Loucy (cell line): ENCODE measurements around the gene CYP27B1.

Experiments used
- H2AFZ ChIP-seq: fragments of 200-600 bp; sonication (generic); 2 replicates; pipeline ENCODE4 v1.6.0; 2016; ENCODE audit warnings: antibody characterized with exemption, mild to moderate bottlenecking, low read length, moderate library complexity
- H3F3A ChIP-seq: fragments of 200-600 bp; 2 replicates; pipeline ENCODE4 v1.6.0; 2016; ENCODE audit warnings: antibody characterized with exemption, low read depth, mild to moderate bottlenecking
- H3K27me3 ChIP-seq: fragments of 200-600 bp; sonication (generic); 2 replicates; pipeline ENCODE4 v1.6.1; 2014; ENCODE audit warnings: low read length, mild to moderate bottlenecking; ENCODE audit not compliant: insufficient read depth, poor library complexity, severe bottlenecking
- H3K36me3 ChIP-seq: fragments of 200-600 bp; sonication (generic); 2 replicates; pipeline ENCODE4 v1.6.1; 2016; ENCODE audit warnings: low read length; ENCODE audit not compliant: insufficient read depth
- H3K4me1 ChIP-seq: fragments of 200-600 bp; sonication (generic); 2 replicates; pipeline ENCODE4 v1.5.1; 2014; ENCODE audit warnings: low read length, mild to moderate bottlenecking; ENCODE audit not compliant: insufficient read depth, poor library complexity, severe bottlenecking
- H3K4me2 ChIP-seq: fragments of 200-600 bp; sonication (generic); 2 replicates; pipeline ENCODE4 v1.6.0; 2014; ENCODE audit warnings: antibody characterized with exemption, low read length, low read depth, mild to moderate bottlenecking; ENCODE audit not compliant: poor library complexity, severe bottlenecking
- H3K4me3 ChIP-seq: fragments of 200-600 bp; sonication (generic); 2 replicates; pipeline ENCODE4 v1.5.1; 2014; ENCODE audit warnings: low read length, mild to moderate bottlenecking, mixed read lengths; ENCODE audit not compliant: poor library complexity, severe bottlenecking
- H3K79me2 ChIP-seq: fragments of 200-600 bp; sonication (generic); 2 replicates; pipeline ENCODE4 v1.6.1; 2014; ENCODE audit warnings: low read length; ENCODE audit not compliant: insufficient read depth
- H3K9ac ChIP-seq: fragments of 200-600 bp; sonication (generic); 2 replicates; pipeline ENCODE4 v1.6.0; 2014; ENCODE audit warnings: mild to moderate bottlenecking, low read depth, low read length, moderate library complexity; ENCODE audit not compliant: poor library complexity, severe bottlenecking
- H3K9me2 ChIP-seq: fragments of 200-600 bp; sonication (generic); replicated peaks from 2 replicates; pipeline ENCODE4 v1.6.1; 2016; ENCODE audit warnings: low read depth, low read length, mixed read lengths
- H3K9me3 ChIP-seq: fragments of 200-600 bp; sonication (generic); 2 replicates; pipeline ENCODE4 v1.6.1; 2014; ENCODE audit warnings: mild to moderate bottlenecking, antibody characterized with exemption, low read length, low read depth; ENCODE audit not compliant: insufficient read depth
- H4K20me1 ChIP-seq: fragments of 200-600 bp; sonication (generic); 2 replicates; pipeline ENCODE4 v1.6.0; 2014; ENCODE audit warnings: antibody characterized with exemption, low read length, mild to moderate bottlenecking; ENCODE audit not compliant: insufficient read depth, poor library complexity, severe bottlenecking
- CTCF ChIP-seq: fragments of 200-600 bp; sonication (generic); conservative IDR thresholded peaks from 2 replicates; pipeline ENCODE4 v1.5.1; 2014; ENCODE audit warnings: mild to moderate bottlenecking, antibody characterized with exemption, low read length
- EZH2phosphoT487 ChIP-seq: fragments of 200-600 bp; IDR thresholded peaks from 2 replicates; pipeline ENCODE4 v1.6.1; 2018; ENCODE audit warnings: antibody characterized with exemption, mild to moderate bottlenecking, moderate library complexity, borderline replicate concordance

Gene CYP27B1

GRCh38 chr12:57733928-57734327 is 33.0 kb downstream of the CYP27B1 start:
- H3K9ac ChIP-seq = no peak overlapping the region
- no peak overlapping the region for H3K4me2 ChIP-seq
- H3K4me1 ChIP-seq = peaks cover under 1% of the 10 kb centered on the region
- no peaks in the 10 kb centered on the region for H3K9me2 ChIP-seq
- H2AFZ ChIP-seq = no peak overlapping the region
- H4K20me1 ChIP-seq = peaks cover 27% of the 10 kb centered on the region
- H3K36me3 ChIP-seq = peaks cover 59% of the 10 kb centered on the region; the same call in 1 of the 2 replicates
- peaks cover 41% of the 10 kb centered on the region for H3K79me2 ChIP-seq
- no peak overlapping the region for H3K4me3 ChIP-seq
- no peaks in the 10 kb centered on the region for H3K9me3 ChIP-seq
- no peaks in the 10 kb centered on the region for H3K27me3 ChIP-seq
- no peak for TF ChIP-seq CTCF
- no peak for TF ChIP-seq EZH2phosphoT487
- H3F3A ChIP-seq = no peaks in the 10 kb centered on the region

- H3K79me2 ChIP-seq = peaks cover 32% of the 10 kb centered on the region; the same call in 1 of the 2 replicates
- no peak overlapping the region for H3K4me2 ChIP-seq
- H3F3A ChIP-seq = no peaks in the 10 kb centered on the region
- no peak for TF ChIP-seq EZH2phosphoT487
- no peak for TF ChIP-seq CTCF
- peaks cover 64% of the 10 kb centered on the region; the same call in 1 of the 2 replicates for H3K36me3 ChIP-seq
- H3K9me2 ChIP-seq = no peaks in the 10 kb centered on the region
- H3K4me1 ChIP-seq = no peaks in the 10 kb centered on the region
- H2AFZ ChIP-seq = no peak overlapping the region
- peaks cover 23% of the 10 kb centered on the region for H4K20me1 ChIP-seq
- H3K4me3 ChIP-seq = no peak overlapping the region
- no peaks in the 10 kb centered on the region for H3K27me3 ChIP-seq
- H3K9me3 ChIP-seq = no peaks in the 10 kb centered on the region
- H3K9ac ChIP-seq = no peak overlapping the region
Observed at GRCh38 chr12:57732726-57733593, 33.9 kb downstream of the CYP27B1 start.

GRCh38 chr12:57732270-57732669 is 34.6 kb downstream of the CYP27B1 start:
- Histone ChIP-seq H3K79me2 (peaks cover 25% of the 10 kb centered on the region; the same call in 1 of the 2 replicates), H3K9me2 (no peaks in the 10 kb centered on the region), H3F3A (no peaks in the 10 kb centered on the region), H3K9ac (no peak overlapping the region), H3K4me2 (no peak overlapping the region), H3K4me1 (no peaks in the 10 kb centered on the region), H3K9me3 (no peaks in the 10 kb centered on the region), H2AFZ (no peak overlapping the region), H3K4me3 (no peak overlapping the region), H3K36me3 (peaks cover 70% of the 10 kb centered on the region; the same call in 1 of the 2 replicates), H3K27me3 (no peaks in the 10 kb centered on the region), H4K20me1 (peaks cover 17% of the 10 kb centered on the region)
- no peak for TF ChIP-seq EZH2phosphoT487
